ENCODE measurements around the gene KLHL7. TPM values are rescaled to one million over a fixed set of nuclear protein-coding genes. Genes with fewer than 3 reads are reported as not detected.

The KLHL7 gene
- polyA plus RNA-seq, 1 donor: 28.6 TPM

DNA sequence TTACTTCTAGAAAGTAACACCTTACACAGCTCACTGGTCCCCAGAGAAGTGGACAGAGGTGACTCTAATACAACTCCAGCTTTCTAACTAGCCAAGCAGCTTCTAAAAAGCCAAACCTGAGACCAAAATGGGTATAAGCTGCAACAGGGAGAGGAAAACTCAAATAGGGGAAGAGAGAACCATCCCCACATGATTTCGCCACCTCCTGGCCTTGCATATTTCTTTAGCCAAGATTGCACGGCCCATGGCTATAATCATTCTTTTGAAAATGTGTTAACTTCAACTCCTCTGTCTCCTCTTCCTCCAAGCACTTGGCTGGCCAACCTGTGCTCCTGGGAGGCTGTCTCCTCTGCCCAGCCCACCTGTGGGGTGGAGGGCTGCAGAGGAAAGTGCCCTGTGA lies 104.9 kb downstream of the KLHL7 start:
- Histone ChIP-seq H3K27ac (ENCODE audit: low read length) (no peak overlapping the region), H3K27me3 (ENCODE audit: control insufficient read depth, insufficient read depth, low read length) (peaks cover 2% of the 10 kb centered on the region), H3K4me3 (ENCODE audit: low read length) (no peak overlapping the region), H3K9me3 (ENCODE audit: control insufficient read depth, low read depth, low read length) (no peaks in the 10 kb centered on the region), H3K4me1 (ENCODE audit: control insufficient read depth, insufficient read depth, low read length) (peaks cover 11% of the 10 kb centered on the region), H3K36me3 (ENCODE audit: control insufficient read depth, insufficient read depth, low read length) (no peaks in the 10 kb centered on the region)
- no CpG with 5 or more reads among the region's 2 CpGs for WGBS (ENCODE audit: insufficient coverage, low lambda C conversion rate)
- DNase-seq: no peak

GRCh38 chr7:23211589-23211988 lies 106.0 kb downstream of the KLHL7 start:
- H3K27ac ChIP-seq (ENCODE audit: low read length): no peak overlapping the region
- no peaks in the 10 kb centered on the region for H3K27me3 ChIP-seq (ENCODE audit: control insufficient read depth, insufficient read depth, low read length)
- H3K4me3 ChIP-seq (ENCODE audit: low read length): no peak overlapping the region
- peaks cover 7% of the 10 kb centered on the region for H3K4me1 ChIP-seq (ENCODE audit: control insufficient read depth, insufficient read depth, low read length)
- no CpG with 5 or more reads among the region's 11 CpGs for WGBS (ENCODE audit: insufficient coverage, low lambda C conversion rate)
- no peaks in the 10 kb centered on the region for H3K36me3 ChIP-seq (ENCODE audit: control insufficient read depth, insufficient read depth, low read length)
- no peak for DNase-seq
- no peaks in the 10 kb centered on the region for H3K9me3 ChIP-seq (ENCODE audit: control insufficient read depth, low read depth, low read length)

- no CpG with 5 or more reads among the region's 2 CpGs for WGBS (ENCODE audit: insufficient coverage, low lambda C conversion rate)
Measured at GRCh38 chr7:23212395-23212794, 106.8 kb downstream of the KLHL7 start.

GRCh38 chr7:23212841-23213240 lies 107.3 kb downstream of the KLHL7 start:
- 80% methylated on average over 1 of the region's 4 CpGs for WGBS (ENCODE audit: insufficient coverage, low lambda C conversion rate)
- no peak overlapping the region for H3K27ac ChIP-seq (ENCODE audit: low read length)
- no peak overlapping the region for H3K4me3 ChIP-seq (ENCODE audit: low read length)
- DNase-seq: no peak
- H3K4me1 ChIP-seq (ENCODE audit: control insufficient read depth, insufficient read depth, low read length): peaks cover 5% of the 10 kb centered on the region
- H3K36me3 ChIP-seq (ENCODE audit: control insufficient read depth, insufficient read depth, low read length): no peaks in the 10 kb centered on the region
- no peaks in the 10 kb centered on the region for H3K27me3 ChIP-seq (ENCODE audit: control insufficient read depth, insufficient read depth, low read length)
- no peaks in the 10 kb centered on the region for H3K9me3 ChIP-seq (ENCODE audit: control insufficient read depth, low read depth, low read length)

More at GRCh38 chr7:23212395-23212794, 106.8 kb downstream of the KLHL7 start:
- Histone ChIP-seq H3K36me3 (ENCODE audit: control insufficient read depth, insufficient read depth, low read length) (no peaks in the 10 kb centered on the region), H3K27ac (ENCODE audit: low read length) (no peak overlapping the region), H3K4me1 (ENCODE audit: control insufficient read depth, insufficient read depth, low read length) (peaks cover 5% of the 10 kb centered on the region), H3K4me3 (ENCODE audit: low read length) (no peak overlapping the region), H3K27me3 (ENCODE audit: control insufficient read depth, insufficient read depth, low read length) (no peaks in the 10 kb centered on the region), H3K9me3 (ENCODE audit: control insufficient read depth, low read depth, low read length) (no peaks in the 10 kb centered on the region)
- no peak for DNase-seq

GRCh38 chr7:23213755-23214154 lies 108.2 kb downstream of the KLHL7 start:
- 100% methylated on average over 2 of the region's 11 CpGs for WGBS (ENCODE audit: insufficient coverage, low lambda C conversion rate)
- DNase-seq: no peak

GRCh38 chr7:23214423-23214822 lies 108.8 kb downstream of the KLHL7 start:
- no CpG with 5 or more reads among the region's 5 CpGs for whole genome bisulfite sequencing (ENCODE audit: insufficient coverage, low lambda C conversion rate)

More at GRCh38 chr7:23213755-23214154, 108.2 kb downstream of the KLHL7 start:
- Histone ChIP-seq H3K36me3 (ENCODE audit: control insufficient read depth, insufficient read depth, low read length) (no peaks in the 10 kb centered on the region), H3K9me3 (ENCODE audit: control insufficient read depth, low read depth, low read length) (no peaks in the 10 kb centered on the region), H3K27me3 (ENCODE audit: control insufficient read depth, insufficient read depth, low read length) (no peaks in the 10 kb centered on the region), H3K4me3 (ENCODE audit: low read length) (no peak overlapping the region), H3K27ac (ENCODE audit: low read length) (no peak overlapping the region), H3K4me1 (ENCODE audit: control insufficient read depth, insufficient read depth, low read length) (peaks cover 5% of the 10 kb centered on the region)

GRCh38 chr7:23214938-23215337 lies 109.4 kb downstream of the KLHL7 start:
- Histone ChIP-seq H3K27ac (ENCODE audit: low read length) (no peak overlapping the region), H3K27me3 (ENCODE audit: control insufficient read depth, insufficient read depth, low read length) (no peaks in the 10 kb centered on the region), H3K36me3 (ENCODE audit: control insufficient read depth, insufficient read depth, low read length) (no peaks in the 10 kb centered on the region), H3K4me3 (ENCODE audit: low read length) (no peak overlapping the region), H3K9me3 (ENCODE audit: control insufficient read depth, low read depth, low read length) (no peaks in the 10 kb centered on the region), H3K4me1 (ENCODE audit: control insufficient read depth, insufficient read depth, low read length) (peaks cover 5% of the 10 kb centered on the region)
- 71% methylated on average over 1 of the region's 6 CpGs for WGBS (ENCODE audit: insufficient coverage, low lambda C conversion rate)
- no peak for DNase-seq

More at GRCh38 chr7:23214423-23214822, 108.8 kb downstream of the KLHL7 start:
- Histone ChIP-seq H3K27me3 (ENCODE audit: control insufficient read depth, insufficient read depth, low read length) (no peaks in the 10 kb centered on the region), H3K4me3 (ENCODE audit: low read length) (no peak overlapping the region), H3K36me3 (ENCODE audit: control insufficient read depth, insufficient read depth, low read length) (no peaks in the 10 kb centered on the region), H3K9me3 (ENCODE audit: control insufficient read depth, low read depth, low read length) (no peaks in the 10 kb centered on the region), H3K27ac (ENCODE audit: low read length) (no peak overlapping the region), H3K4me1 (ENCODE audit: control insufficient read depth, insufficient read depth, low read length) (peaks cover 5% of the 10 kb centered on the region)
- DNase-seq: no peak

DNA sequence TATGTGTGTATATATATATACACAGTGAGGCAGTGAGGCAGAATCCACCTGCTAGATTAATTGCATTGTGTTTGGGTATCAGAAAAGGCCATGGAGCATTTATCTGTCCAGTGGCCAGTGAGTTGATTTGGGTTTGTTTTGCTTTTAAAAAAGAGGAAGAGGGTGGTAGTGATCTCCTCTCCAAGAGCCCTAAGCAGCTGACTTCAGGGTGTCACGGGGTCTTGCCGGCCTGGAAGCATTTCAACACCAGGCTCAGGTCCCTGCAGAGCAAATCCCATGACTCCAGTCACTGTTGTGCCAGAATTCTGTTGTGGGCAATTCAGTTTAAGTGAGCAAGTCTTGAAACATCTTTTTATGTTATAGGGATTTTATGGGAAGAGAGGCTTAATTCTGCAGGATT lies 110.4 kb downstream of the KLHL7 start:
- Histone ChIP-seq H3K27ac (ENCODE audit: low read length) (no peak overlapping the region), H3K27me3 (ENCODE audit: control insufficient read depth, insufficient read depth, low read length) (no peaks in the 10 kb centered on the region), H3K36me3 (ENCODE audit: control insufficient read depth, insufficient read depth, low read length) (no peaks in the 10 kb centered on the region), H3K9me3 (ENCODE audit: control insufficient read depth, low read depth, low read length) (no peaks in the 10 kb centered on the region), H3K4me3 (ENCODE audit: low read length) (no peak overlapping the region), H3K4me1 (ENCODE audit: control insufficient read depth, insufficient read depth, low read length) (peaks cover 5% of the 10 kb centered on the region)
- no peak for DNase-seq
- WGBS (ENCODE audit: insufficient coverage, low lambda C conversion rate): no CpG with 5 or more reads among the region's 2 CpGs

DNA sequence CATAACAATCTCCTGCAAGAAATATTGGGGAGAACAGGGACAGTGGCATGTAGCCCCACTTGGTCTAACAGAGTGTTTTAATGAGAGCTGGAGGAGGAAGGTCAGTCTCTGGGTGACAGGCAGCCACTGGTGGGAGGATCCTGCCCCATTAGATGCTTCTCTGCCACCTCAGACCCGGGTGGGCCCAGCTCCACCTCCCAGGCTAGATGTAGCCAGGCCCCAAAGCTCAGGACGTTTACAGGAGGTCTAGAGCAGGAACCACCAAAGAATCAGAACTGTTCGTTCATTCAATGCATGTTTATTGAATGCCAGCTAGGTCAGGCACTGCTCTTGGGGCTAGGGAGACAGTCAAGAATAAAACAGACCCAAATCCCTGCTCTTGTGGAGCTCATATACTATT lies 112.6 kb downstream of the KLHL7 start:
- Histone ChIP-seq H3K4me1 (ENCODE audit: control insufficient read depth, insufficient read depth, low read length) (no peaks in the 10 kb centered on the region), H3K27ac (ENCODE audit: low read length) (no peak overlapping the region), H3K27me3 (ENCODE audit: control insufficient read depth, insufficient read depth, low read length) (peaks cover 6% of the 10 kb centered on the region), H3K36me3 (ENCODE audit: control insufficient read depth, insufficient read depth, low read length) (no peaks in the 10 kb centered on the region), H3K4me3 (ENCODE audit: low read length) (no peak overlapping the region), H3K9me3 (ENCODE audit: control insufficient read depth, low read depth, low read length) (no peaks in the 10 kb centered on the region)
- no CpG with 5 or more reads among the region's 3 CpGs for WGBS (ENCODE audit: insufficient coverage, low lambda C conversion rate)
- no peak for DNase-seq

DNA sequence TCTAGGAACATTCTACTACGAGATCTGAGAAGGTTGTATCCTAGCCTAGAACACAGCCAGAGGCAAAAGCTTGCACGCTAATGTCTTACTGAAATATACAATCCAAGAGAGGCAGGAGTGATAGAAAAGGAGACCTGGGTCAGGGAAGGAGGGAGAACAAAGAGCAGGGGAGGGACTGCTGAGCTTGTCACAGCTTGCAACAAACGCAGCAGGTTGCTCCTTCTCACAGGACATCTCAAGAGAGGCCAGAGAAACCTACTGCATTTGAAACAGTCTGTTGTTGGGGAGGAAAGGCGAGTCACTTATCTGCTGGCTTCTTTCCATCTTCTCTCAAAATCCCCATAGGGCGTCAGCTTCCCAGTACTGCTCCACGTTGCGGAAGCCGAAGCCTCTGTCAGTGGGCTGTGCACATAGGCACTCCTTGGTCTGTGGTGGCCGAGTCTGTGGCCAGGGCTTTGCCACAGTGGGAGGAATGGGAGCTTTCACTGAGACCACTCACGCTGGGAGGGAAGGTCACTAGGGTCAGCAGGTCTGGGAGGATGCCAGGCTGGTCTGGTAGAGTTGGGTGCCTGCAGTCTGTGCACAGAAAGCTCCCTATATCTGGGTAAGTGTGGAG lies 115.2 kb downstream of the KLHL7 start:
- Histone ChIP-seq H3K9me3 (ENCODE audit: control insufficient read depth, low read depth, low read length) (no peaks in the 10 kb centered on the region), H3K4me3 (ENCODE audit: low read length) (no peak overlapping the region), H3K36me3 (ENCODE audit: control insufficient read depth, insufficient read depth, low read length) (no peaks in the 10 kb centered on the region), H3K4me1 (ENCODE audit: control insufficient read depth, insufficient read depth, low read length) (no peaks in the 10 kb centered on the region), H3K27ac (ENCODE audit: low read length) (no peak overlapping the region), H3K27me3 (ENCODE audit: control insufficient read depth, insufficient read depth, low read length) (peaks cover 6% of the 10 kb centered on the region)
- WGBS (ENCODE audit: insufficient coverage, low lambda C conversion rate): 80% methylated on average over 1 of the region's 10 CpGs
- DNase-seq: no peak

DNA sequence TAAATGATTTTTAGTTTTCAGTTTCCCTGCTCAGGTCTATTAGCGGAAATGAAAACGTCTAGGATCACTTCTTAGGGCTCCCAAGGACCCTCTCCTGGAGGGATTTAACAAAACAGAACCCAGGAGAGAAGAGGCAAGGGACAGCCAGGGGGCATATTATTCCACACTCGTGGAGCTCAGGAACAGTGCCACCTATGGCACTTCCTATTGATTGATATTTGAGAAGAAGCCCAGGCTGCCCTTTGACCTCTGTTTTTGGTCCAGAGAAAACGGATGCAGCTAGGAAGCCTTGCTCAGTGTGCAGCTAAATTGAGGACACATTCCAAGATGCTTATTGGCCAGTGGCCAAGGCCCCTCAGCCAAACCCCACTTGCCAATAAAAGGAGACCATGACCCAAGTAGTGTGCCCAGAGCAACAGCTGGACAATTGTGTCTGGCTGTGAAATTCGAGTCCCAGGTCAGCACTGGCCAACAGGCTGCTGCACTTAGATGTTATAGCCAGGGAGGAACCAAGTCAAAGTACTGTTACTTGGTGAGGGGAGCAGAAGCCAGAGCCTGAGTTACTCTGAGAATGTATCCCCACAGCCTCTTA lies 117.0 kb downstream of the KLHL7 start:
- no CpG with 5 or more reads among the region's 5 CpGs for WGBS (ENCODE audit: insufficient coverage, low lambda C conversion rate)

More for the DNA sequence above, 117.0 kb downstream of the KLHL7 start:
- DNase-seq: no peak
- Histone ChIP-seq H3K4me1 (ENCODE audit: control insufficient read depth, insufficient read depth, low read length) (no peaks in the 10 kb centered on the region), H3K4me3 (ENCODE audit: low read length) (no peak overlapping the region), H3K9me3 (ENCODE audit: control insufficient read depth, low read depth, low read length) (no peaks in the 10 kb centered on the region), H3K27me3 (ENCODE audit: control insufficient read depth, insufficient read depth, low read length) (peaks cover 6% of the 10 kb centered on the region), H3K36me3 (ENCODE audit: control insufficient read depth, insufficient read depth, low read length) (no peaks in the 10 kb centered on the region), H3K27ac (ENCODE audit: low read length) (no peak overlapping the region)
